ENCODE results near the gene SLC38A6.

DNA sequence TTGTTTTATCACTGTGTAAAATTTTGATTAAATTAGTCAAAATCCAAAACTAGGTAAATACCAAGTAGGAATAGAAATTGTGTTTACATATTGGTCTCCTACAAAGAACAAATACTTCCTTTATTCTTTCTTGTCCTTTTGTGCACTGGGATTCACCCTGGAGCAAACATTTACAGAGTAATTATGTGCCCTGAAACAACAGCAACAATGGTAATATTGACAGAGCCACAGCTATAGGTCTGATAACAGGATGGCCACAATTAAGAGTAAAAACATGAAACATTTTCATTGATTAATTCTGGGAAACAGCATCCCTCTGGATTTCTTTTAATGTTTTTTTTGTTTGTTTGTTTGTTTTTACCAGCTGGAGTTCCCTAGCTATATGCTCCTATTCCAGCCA lies 61.2 kb downstream of the SLC38A6 start:
- TF ChIP-seq, protein P1, sequence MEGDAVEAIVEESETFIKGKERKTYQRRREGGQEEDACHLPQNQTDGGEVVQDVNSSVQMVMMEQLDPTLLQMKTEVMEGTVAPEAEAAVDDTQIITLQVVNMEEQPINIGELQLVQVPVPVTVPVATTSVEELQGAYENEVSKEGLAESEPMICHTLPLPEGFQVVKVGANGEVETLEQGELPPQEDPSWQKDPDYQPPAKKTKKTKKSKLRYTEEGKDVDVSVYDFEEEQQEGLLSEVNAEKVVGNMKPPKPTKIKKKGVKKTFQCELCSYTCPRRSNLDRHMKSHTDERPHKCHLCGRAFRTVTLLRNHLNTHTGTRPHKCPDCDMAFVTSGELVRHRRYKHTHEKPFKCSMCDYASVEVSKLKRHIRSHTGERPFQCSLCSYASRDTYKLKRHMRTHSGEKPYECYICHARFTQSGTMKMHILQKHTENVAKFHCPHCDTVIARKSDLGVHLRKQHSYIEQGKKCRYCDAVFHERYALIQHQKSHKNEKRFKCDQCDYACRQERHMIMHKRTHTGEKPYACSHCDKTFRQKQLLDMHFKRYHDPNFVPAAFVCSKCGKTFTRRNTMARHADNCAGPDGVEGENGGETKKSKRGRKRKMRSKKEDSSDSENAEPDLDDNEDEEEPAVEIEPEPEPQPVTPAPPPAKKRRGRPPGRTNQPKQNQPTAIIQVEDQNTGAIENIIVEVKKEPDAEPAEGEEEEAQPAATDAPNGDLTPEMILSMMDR (IDR thresholded peaks at IDR 0.05): no peak
- no peak for TF ChIP-seq POLR2A (IDR thresholded peaks at IDR 0.05)
